ENCODE results near the gene FLOT2. TPM values are rescaled to one million over a fixed set of nuclear protein-coding genes. Genes with fewer than 3 reads are reported as not detected.
A peak's percentile ranks its signal among the peaks of the same experiment; 100 is the strongest.
"Not testable (repeated sequence)": the region's sequence is repeated elsewhere in the genome, so short reads cannot be mapped to it uniquely, and the experiment has no call there.

Gene FLOT2
- total and polyA plus RNA-seq, 8 donors: 66.3 to 171 (median 77.7) TPM

DNA sequence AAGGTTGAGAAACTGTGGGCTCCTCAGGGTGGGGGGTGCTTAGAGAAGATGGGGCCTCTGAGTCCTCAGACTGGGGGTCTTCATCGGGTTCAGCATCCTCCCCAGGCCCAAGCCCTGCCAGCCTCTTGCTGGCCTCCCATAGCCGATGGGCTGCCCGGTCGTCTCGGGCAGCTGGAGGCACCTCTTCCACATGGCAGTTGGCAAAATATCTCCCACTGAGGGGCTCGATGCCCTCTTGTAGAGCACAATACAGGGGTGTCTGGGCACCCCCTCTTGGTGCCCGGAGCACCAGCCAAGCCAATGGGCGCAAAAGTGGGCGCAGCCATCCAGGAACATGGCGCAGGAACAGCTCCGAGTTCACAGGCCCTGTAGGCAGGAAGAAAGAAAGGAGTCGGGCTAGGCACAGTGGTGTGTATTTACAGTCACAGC, 1.0 kb upstream of the FLOT2 start:
- no peaks in the 10 kb centered on the region for H3K27me3 ChIP-seq
- no peak for ATAC-seq
- no peak for DNase-seq
- H3K27ac ChIP-seq: peak overlapping the region in 1 of 2 donors; percentile 99
- peak overlapping the region in 1 of 2 donors; percentile 91 for H3K4me3 ChIP-seq
- H3K36me3 ChIP-seq: no peaks in the 10 kb centered on the region
- peaks cover 17 to 74% of the 10 kb centered on the region in 2 donors for H3K4me1 ChIP-seq
- intact Hi-C loops (cut with DNase I): no loop called here
- H3K9me3 ChIP-seq: no peaks in the 10 kb centered on the region
- TF ChIP-seq, protein P1, sequence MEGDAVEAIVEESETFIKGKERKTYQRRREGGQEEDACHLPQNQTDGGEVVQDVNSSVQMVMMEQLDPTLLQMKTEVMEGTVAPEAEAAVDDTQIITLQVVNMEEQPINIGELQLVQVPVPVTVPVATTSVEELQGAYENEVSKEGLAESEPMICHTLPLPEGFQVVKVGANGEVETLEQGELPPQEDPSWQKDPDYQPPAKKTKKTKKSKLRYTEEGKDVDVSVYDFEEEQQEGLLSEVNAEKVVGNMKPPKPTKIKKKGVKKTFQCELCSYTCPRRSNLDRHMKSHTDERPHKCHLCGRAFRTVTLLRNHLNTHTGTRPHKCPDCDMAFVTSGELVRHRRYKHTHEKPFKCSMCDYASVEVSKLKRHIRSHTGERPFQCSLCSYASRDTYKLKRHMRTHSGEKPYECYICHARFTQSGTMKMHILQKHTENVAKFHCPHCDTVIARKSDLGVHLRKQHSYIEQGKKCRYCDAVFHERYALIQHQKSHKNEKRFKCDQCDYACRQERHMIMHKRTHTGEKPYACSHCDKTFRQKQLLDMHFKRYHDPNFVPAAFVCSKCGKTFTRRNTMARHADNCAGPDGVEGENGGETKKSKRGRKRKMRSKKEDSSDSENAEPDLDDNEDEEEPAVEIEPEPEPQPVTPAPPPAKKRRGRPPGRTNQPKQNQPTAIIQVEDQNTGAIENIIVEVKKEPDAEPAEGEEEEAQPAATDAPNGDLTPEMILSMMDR (IDR thresholded peaks at IDR 0.05): no peak

DNA sequence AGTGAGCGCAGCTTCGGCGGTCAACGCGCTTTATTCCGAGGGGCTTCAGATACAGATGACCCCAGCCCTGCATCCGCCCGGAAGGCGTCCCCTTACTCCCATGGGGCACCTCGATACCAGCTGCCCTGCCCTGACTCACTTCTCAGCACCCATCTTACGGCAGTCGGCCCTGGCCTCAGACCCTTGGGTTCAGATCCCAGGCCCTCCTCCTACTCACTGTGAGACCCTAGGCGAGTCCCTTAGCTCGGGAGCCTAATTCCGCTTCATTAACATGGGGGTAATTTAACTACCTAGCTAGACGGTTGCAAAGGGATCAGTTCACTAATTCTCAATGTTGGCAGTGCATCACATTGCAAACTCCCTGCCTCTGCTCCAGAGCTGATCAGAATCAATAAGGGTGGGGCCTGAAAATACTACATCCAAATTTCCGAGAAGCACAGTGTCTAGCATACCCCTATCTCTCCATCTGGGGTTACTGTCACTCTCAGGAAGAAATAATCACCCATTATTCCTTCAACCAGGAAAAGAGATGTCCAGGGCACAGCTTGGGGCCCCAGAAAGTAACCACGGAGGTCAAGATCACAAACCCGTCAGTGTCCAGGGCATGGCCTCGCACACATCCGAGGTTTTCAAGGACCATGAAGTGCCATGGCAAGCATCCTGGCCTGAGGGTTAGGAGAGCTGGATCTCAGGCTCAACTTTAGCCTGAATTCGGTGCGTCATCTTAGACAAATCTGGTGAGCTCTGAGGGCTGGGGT, 415 bp upstream of the FLOT2 start:
- no peaks in the 10 kb centered on the region for H3K36me3 ChIP-seq
- H3K27me3 ChIP-seq: no peaks in the 10 kb centered on the region
- no peaks in the 10 kb centered on the region for H3K9me3 ChIP-seq
- intact Hi-C loops (cut with DNase I): no loop called here
- DNase-seq (peak in 1 of 4 donors; percentile 53), ATAC-seq (peak; percentile 2)
- H3K27ac ChIP-seq: peak overlapping the region; percentile 92 to 99
- peaks cover 17 to 74% of the 10 kb centered on the region in 2 donors for H3K4me1 ChIP-seq
- H3K4me3 ChIP-seq: peak overlapping the region; percentile 87 to 91
- TF ChIP-seq, protein P1 (IDR thresholded peaks at IDR 0.05): no peak

DNA sequence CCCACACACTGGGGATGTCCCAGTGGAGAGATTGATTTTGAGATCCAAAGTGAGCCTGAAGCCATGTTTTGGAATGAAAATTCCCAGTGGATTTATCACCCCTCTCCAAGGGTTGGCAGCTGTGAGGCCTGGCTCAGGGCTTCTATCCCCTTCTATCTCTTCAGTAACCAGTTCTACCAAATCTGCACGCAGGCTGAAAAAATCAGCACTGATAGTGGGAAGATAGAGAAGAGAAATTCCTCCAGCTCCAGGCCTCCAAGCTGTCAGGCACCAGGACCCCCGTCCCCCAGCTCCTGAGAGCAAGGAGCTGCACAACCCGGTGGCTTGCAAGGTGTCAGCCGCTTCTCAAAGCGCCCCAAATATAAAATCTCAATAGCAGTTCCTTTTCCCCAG, 1.0 kb downstream of the FLOT2 start:
- intact Hi-C loops (cut with DNase I): no loop called here
- TF ChIP-seq, protein P1 (IDR thresholded peaks at IDR 0.05): no peak
- H3K36me3 ChIP-seq: peaks cover 0 to 3% of the 10 kb centered on the region in 2 donors
- H3K27ac ChIP-seq: peak overlapping the region; percentile 92 to 99
- DNase-seq: no peak
- no peaks in the 10 kb centered on the region for H3K27me3 ChIP-seq
- peak overlapping the region; percentile 87 to 91 for H3K4me3 ChIP-seq
- peaks cover 17 to 75% of the 10 kb centered on the region in 2 donors for H3K4me1 ChIP-seq
- no peaks in the 10 kb centered on the region for H3K9me3 ChIP-seq
- no peak for ATAC-seq

DNA sequence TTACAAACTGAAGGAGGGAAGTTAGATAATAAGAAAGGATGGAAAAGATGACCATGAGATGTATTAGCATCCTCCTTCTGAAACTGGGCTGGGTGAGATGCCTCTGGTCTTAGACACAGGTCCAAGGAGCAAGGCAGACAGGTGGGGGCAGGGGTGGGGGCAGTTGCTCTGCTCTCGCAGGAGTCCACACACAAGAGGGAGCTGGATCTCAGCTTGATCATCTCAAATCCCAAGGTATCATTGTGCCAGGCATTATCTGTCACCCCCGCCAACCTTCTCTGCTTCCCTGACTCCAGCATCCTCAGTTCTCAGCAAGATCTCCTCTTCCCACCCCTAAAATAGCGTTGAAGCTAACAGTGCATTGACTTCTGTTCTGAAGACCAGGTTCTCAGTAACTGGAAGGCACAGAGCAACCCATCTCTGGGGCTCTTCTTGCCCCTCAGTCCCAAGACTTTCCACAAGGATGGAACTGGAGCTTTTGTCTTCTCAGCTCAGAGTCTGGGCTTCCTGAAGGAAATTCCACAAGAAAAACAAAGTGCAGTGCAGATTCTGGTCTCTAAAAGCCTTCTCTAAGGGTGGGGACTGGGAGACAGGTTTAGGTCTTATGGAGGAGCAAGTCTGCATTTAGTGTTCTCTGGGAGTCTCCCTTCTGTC, 1.6 kb downstream of the FLOT2 start:
- Histone ChIP-seq H3K4me1 (peaks cover 17 to 75% of the 10 kb centered on the region in 2 donors), H3K9me3 (no peaks in the 10 kb centered on the region), H3K36me3 (peaks cover 0 to 3% of the 10 kb centered on the region in 2 donors), H3K27me3 (no peaks in the 10 kb centered on the region), H3K4me3 (peak overlapping the region; percentile 87 to 91), H3K27ac (peak overlapping the region; percentile 92 to 99)
- intact Hi-C loops (cut with DNase I): no loop called here
- TF ChIP-seq, protein P1 (IDR thresholded peaks at IDR 0.05): no peak
- ATAC-seq (no peak), DNase-seq (no peak)

DNA sequence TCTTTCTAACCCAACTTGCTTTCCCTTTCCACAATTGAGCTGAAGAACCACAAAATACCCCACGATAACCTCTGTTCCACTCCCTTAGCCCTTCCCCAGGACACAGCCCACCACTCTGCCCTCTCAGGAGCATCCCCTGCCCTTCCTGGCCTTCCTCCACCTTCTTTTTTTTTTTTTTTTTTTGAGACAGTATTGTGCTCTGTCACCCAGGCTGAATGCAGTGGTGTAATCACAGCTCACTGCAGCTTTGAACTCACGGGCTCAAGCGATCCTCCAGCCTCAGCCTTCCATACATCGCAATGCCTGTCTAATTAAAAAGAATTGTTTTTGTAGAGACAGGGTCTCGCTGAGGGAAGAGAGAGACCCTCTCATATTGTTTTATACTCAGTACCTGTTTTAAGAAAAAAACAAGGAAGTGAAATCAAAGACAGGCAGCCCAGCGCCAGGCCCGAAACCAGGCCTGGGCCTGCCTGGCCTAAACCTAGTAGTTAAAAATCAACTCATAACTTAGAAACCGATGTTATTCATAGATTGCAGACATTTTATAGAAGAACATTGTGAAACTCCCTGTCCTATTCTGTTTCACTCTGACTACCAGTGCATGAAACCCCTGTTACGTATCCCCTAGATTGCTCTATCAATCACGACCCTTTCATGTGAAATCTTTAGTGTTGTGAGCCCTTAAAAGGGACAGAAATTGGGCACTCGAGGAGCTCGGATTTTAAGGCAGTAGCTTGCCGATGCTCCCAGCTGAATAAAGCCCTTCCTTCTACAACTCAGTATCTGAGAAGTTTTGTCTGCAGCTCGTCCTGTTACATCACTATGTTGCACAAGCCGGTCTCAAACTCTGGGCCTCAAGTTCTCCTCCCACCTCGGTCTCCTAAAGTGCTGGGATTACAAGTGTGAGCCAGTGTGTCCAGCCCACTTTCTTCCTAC, 4.0 kb downstream of the FLOT2 start:
- H3K27me3 ChIP-seq; H3K9me3 ChIP-seq; H3K36me3 ChIP-seq; DNase-seq; intact Hi-C loops (cut with DNase I); ATAC-seq: not testable (repeated sequence)
- Histone ChIP-seq H3K4me1 (peaks cover 17 to 76% of the 10 kb centered on the region in 2 donors), H3K4me3 (peak overlapping the region in 1 of 2 donors; percentile 23), H3K27ac (peak overlapping the region; percentile 53 to 99)

Data from left lung (tissue), 10 donors.